ENCODE measurements around the gene SULF2.

SULF2 gene

DNA sequence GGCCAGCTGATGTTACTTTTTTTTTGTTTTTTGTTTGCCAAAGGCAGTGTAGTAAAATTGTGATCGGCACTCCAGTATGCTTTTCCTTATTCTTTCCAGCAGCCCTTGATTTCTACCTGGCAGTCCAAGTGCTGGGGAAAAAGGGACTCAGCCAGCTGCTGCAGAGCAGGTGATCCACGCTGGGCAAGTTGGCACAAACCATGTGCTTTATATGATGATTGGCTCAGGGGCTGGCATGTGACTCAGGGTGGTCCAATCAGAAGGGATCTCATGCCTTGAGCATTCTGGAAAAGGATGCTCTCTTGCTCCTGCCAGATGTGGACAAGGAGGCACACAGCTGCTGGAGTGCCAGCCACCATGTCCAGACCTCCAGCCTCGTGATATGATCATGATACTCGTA lies 54.5 kb downstream of the SULF2 start:
- DNase-seq (no peak), ATAC-seq (no peak)
- Mint-ChIP-seq H3K36me3 (ENCODE audit: low read depth) (no peaks in the 10 kb centered on the region), H3K27ac (no peak overlapping the region), H3K9me3 (no peaks in the 10 kb centered on the region), H3K4me3 (no peak overlapping the region), H3K4me1 (peaks cover 26% of the 10 kb centered on the region), H3K27me3 (no peaks in the 10 kb centered on the region)

DNA sequence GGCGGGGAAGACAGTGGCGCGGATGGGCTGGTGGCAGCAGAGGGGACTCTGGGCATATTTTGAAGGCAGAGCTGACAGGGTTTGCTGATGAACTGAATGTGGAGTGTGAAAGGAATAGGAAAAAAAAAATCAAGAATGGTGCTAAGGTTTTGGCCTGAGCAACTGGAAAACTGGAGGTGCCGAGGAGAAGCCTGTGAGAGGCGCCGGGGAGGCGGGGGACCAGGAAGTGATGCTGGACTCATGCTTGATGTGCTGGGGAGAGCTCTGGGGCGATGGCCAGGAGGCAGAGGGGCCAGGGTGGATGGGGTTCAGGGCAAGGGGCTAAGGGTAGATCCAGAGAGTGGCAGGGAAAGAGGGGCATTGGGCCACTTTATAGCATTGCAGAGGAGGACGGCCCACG lies 55.8 kb downstream of the SULF2 start:
- ATAC-seq (no peak), DNase-seq (no peak)
- Mint-ChIP-seq H3K27me3 (no peaks in the 10 kb centered on the region), H3K9me3 (no peaks in the 10 kb centered on the region), H3K4me3 (no peak overlapping the region), H3K36me3 (ENCODE audit: low read depth) (no peaks in the 10 kb centered on the region), H3K27ac (no peak overlapping the region), H3K4me1 (peaks cover 31% of the 10 kb centered on the region)

DNA sequence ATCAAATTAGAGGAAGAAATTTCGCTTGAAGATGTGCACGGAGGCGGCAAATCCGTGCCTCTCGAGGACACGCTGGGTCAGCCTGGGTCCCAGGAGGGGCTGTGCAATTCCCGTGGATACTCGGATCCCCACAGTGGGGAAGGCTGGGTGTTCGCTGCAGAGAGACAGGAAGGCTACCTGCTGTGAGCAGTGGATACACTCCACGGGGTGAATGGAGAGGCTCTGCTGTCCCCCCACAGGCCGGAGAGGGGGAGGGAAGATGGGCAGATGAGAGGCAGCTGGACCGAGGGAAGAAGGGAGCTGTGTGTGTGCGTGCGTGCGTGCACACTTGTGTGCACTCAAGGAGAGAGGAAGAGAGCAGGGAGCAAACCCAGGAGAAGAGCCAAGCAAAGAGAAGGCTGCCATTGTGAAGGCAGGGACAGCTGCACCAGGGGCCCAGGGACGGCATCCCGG lies 57.3 kb downstream of the SULF2 start:
- DNase-seq (no peak), ATAC-seq (no peak)
- H3K9me3 Mint-ChIP-seq: no peaks in the 10 kb centered on the region
- no peaks in the 10 kb centered on the region for H3K36me3 Mint-ChIP-seq (ENCODE audit: low read depth)
- peak overlapping the region; percentile 96 for H3K27ac Mint-ChIP-seq
- H3K4me3 Mint-ChIP-seq: peak overlapping the region; percentile 79
- H3K4me1 Mint-ChIP-seq: peaks cover 33% of the 10 kb centered on the region
- H3K27me3 Mint-ChIP-seq: no peaks in the 10 kb centered on the region

DNA sequence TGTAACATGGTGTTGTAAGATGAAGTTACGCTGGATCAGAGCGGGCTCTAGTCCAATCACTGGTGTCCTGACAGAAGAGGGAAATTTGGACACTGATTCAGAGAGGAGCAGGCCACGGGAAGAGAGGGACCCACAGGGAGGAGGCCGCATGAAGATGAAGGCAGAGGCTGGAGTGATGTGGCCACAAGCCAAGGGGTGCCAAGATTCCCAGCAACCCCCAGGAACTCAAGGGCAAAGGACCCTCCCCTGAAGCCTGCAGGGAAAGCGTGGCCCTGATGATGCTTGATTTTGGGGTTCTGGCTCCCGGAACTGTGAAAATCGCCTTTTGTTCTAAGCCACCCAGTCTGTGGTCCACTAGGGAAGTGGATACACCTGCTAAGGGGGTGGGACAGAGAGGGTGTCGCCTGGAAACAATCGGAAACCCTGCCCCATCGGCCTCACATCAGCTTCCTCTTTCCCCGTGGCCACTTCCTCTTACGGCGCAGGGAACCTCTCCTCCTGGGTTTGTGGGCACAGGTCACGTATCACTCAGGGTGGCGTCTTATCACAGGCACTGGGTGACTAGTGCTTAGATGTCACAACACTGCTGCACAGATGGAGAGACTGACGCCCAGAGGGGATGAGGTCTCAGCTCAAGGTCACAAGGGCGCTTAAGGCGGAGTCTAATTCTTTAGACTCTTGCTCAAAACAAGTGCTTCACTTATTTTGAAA lies 58.0 kb downstream of the SULF2 start:
- peak overlapping the region; percentile 79 for H3K4me3 Mint-ChIP-seq
- peaks cover 33% of the 10 kb centered on the region for H3K4me1 Mint-ChIP-seq
- DNase-seq: peak; percentile 78

DNA sequence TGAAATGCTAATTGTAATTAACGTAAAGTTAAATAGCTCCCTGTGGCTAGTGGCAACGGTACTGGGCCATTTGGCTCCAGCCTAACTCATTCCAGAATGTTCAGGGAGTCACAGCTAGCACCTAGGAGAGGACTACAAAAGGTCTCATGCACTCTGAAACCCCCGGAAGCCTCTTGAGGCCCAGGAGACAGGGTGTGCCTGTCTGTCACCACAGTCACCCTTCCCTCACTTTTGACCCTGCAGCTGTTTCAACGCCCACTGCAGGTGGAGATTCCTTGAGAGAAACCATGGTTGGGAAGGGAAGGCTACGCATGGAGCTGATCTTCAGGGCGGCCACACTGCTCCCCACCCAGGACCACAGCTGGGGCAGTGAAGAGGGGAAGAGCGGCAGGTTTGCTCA lies 58.6 kb downstream of the SULF2 start:
- no peak overlapping the region for H3K4me3 Mint-ChIP-seq
- H3K36me3 Mint-ChIP-seq (ENCODE audit: low read depth): no peaks in the 10 kb centered on the region
- ATAC-seq (no peak), DNase-seq (no peak)
- H3K27me3 Mint-ChIP-seq: no peaks in the 10 kb centered on the region
- peaks cover 33% of the 10 kb centered on the region for H3K4me1 Mint-ChIP-seq
- no peaks in the 10 kb centered on the region for H3K9me3 Mint-ChIP-seq
- peak overlapping the region; percentile 96 for H3K27ac Mint-ChIP-seq

More for the DNA sequence above, 58.0 kb downstream of the SULF2 start:
- H3K27ac Mint-ChIP-seq: peak overlapping the region; percentile 96
- H3K27me3 Mint-ChIP-seq: no peaks in the 10 kb centered on the region
- ATAC-seq: peak; percentile 95
- H3K36me3 Mint-ChIP-seq (ENCODE audit: low read depth): no peaks in the 10 kb centered on the region
- no peaks in the 10 kb centered on the region for H3K9me3 Mint-ChIP-seq

DNA sequence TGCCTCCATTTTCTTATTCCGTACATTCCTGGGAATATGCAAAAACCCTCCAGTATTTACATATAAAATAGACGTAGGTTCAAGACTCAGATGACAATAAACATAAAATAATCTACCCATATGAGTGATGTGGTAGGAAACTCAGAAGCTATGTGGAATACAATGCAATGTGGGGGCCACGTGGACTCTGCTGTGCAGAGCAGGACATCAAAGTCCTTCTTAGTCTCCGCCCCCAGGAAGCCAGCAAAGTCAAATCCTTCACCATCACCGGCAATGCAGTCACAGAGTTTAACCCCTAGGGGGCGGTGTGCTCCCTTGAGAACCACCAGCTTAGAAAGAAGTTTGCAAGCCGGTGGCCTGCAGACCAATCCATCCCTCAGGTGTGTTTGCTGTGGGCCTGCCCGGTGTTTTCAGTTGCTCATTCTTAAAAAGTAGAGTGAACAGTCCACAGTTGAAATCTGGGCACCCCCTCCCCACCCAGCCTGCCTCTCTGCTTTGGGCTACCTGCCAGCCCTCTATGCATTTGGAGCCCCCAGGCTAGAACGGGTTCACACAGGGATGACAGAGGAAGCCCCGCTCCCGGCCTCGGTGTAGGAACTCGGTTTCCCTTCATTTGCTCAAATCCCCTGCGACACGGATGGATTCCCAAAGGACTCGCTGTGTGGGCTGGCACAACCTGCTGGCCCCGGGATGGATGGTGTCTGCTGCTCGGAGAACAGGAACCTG lies 59.9 kb downstream of the SULF2 start:
- no peaks in the 10 kb centered on the region for H3K27me3 Mint-ChIP-seq
- H3K9me3 Mint-ChIP-seq: no peaks in the 10 kb centered on the region

DNA sequence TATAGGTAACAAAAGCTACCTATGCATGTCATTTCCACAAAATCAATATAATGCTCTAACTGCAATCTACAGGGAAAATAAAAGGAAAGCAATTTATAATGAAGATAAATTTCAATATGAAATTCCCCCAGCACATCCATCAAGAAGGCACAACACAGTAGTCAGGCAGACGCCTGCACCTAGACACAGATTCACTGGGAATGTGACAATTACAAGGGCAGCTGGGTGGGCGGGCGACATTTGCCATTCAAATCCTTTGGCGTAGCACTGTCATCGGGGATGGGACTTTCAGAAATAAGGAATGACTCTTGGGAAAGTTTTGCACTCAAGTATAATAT lies 60.4 kb downstream of the SULF2 start:
- Mint-ChIP-seq H3K9me3 (no peaks in the 10 kb centered on the region), H3K27ac (peak overlapping the region; percentile 55), H3K4me3 (no peak overlapping the region), H3K27me3 (no peaks in the 10 kb centered on the region), H3K36me3 (ENCODE audit: low read depth) (no peaks in the 10 kb centered on the region), H3K4me1 (peaks cover 33% of the 10 kb centered on the region)
- ATAC-seq: no peak
- DNase-seq: no peak

More for the DNA sequence above, 59.9 kb downstream of the SULF2 start:
- Mint-ChIP-seq H3K4me3 (no peak overlapping the region), H3K36me3 (ENCODE audit: low read depth) (no peaks in the 10 kb centered on the region), H3K27ac (peak overlapping the region; percentile 55), H3K4me1 (peaks cover 33% of the 10 kb centered on the region)
- peak; percentile 65 for ATAC-seq
- DNase-seq: peak; percentile 79

DNA sequence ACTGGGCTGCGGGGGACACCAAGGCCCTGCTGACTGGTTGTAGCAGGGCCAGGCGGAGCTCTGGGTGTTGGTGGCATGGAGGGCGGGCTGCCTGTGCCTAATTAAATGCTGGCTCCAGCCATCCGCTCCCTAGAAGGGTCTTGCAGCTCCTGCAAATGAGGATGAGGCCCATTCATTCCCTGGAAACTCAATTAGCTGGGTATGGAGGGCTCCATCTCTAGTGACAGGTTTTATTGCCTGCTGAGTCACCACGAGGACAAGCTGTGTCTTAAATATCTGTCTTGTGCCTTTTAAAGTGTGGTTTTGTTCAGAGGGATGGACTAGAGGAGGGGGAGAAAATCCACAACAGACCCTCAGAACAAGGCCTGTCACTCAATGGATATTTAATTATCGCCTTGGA lies 60.9 kb downstream of the SULF2 start:
- H3K4me3 Mint-ChIP-seq: no peak overlapping the region
- no peaks in the 10 kb centered on the region for H3K27me3 Mint-ChIP-seq
- no peak overlapping the region for H3K27ac Mint-ChIP-seq
- ATAC-seq: no peak
- H3K4me1 Mint-ChIP-seq: peaks cover 33% of the 10 kb centered on the region
- H3K36me3 Mint-ChIP-seq (ENCODE audit: low read depth): no peaks in the 10 kb centered on the region
- H3K9me3 Mint-ChIP-seq: no peaks in the 10 kb centered on the region
- DNase-seq: no peak

DNA sequence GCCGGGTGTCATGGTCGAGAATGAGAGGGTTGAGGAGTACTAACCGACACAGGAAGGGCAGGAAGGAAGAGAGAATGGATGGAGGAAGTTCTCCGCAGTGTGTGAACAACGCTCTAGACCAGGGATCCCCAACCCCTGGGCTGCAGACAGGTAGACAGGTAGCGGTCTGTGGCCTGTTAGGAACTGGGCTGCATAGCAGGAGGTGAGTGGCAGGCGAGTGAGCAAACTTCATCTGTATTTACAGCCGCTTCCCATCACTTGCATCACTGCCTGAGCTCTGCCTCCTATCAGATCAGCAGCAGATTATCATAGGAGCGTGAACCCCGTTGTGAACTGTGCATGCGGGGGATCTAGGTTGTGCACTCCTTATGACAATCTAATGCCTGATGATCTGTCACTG lies 62.0 kb downstream of the SULF2 start:
- Mint-ChIP-seq H3K27ac (no peak overlapping the region), H3K4me1 (peaks cover 26% of the 10 kb centered on the region), H3K4me3 (no peak overlapping the region), H3K27me3 (no peaks in the 10 kb centered on the region), H3K9me3 (no peaks in the 10 kb centered on the region), H3K36me3 (ENCODE audit: low read depth) (no peaks in the 10 kb centered on the region)
- no peak for DNase-seq
- no peak for ATAC-seq

DNA sequence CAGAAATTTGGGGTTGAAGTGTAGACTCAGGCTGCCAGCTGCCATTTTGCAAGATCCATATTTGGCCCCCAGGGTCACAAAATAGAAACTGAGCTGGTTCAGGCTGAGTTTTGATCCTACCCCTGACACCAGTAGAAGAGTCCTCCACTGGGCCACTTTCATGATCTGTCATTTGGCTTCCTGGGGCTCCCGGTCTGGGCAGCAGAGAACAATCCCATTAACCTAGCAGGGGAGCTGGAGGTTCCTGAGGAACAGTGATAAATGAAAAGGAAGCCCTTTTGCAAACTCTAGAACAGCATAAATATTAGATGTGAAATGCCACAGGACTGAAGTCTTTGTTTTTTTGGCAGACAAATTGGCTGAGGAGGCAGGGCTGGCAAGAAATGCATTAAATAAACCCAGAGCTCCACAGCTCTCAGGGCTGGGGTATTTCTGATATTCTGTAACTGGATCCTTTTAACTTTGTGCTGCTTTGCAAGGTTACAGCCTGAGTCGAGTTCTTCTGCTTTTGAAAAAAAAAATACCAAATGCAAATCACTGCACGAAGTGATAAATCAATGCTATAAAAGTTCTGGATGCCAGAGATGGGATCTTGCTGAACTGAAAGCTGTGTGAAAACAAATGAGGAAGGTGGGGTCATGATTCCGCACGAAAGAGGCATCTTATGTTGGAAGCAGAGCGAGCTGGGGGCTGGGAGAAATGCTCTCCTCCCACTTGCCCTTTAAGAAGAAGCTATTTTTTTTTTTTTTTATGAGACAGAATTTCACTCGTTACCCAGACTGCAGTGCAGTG lies 64.4 kb downstream of the SULF2 start:
- H3K36me3 Mint-ChIP-seq (ENCODE audit: low read depth): no peaks in the 10 kb centered on the region
- H3K4me3 Mint-ChIP-seq: no peak overlapping the region
- H3K4me1 Mint-ChIP-seq: peaks cover 7% of the 10 kb centered on the region
- no peaks in the 10 kb centered on the region for H3K27me3 Mint-ChIP-seq
- no peak for ATAC-seq
- H3K27ac Mint-ChIP-seq: no peak overlapping the region
- no peak for DNase-seq
- no peaks in the 10 kb centered on the region for H3K9me3 Mint-ChIP-seq

DNA sequence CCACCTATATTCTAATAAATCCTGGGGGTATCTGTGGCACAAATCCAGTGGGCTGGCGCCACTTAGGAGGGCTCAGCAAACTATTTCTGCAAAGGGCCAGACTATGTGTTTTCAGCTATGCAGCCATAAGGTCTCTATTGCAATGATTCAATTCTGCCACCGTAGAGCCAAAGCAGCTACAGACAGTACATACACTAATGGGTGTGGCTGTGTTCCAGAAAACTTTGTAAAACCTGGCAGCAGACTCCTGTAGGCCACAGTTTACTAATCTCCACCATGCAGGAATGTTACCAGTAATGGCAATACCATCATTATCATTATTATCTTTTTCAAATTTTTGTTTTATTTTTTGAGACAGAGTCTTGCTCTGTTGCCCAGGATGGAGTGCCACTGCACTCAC lies 65.7 kb downstream of the SULF2 start:
- no peaks in the 10 kb centered on the region for H3K9me3 Mint-ChIP-seq
- H3K4me3 Mint-ChIP-seq: no peak overlapping the region
- peaks cover 2% of the 10 kb centered on the region for H3K4me1 Mint-ChIP-seq
- DNase-seq: no peak
- H3K27me3 Mint-ChIP-seq: no peaks in the 10 kb centered on the region
- ATAC-seq: no peak
- H3K27ac Mint-ChIP-seq: no peak overlapping the region
- H3K36me3 Mint-ChIP-seq (ENCODE audit: low read depth): no peaks in the 10 kb centered on the region

DNA sequence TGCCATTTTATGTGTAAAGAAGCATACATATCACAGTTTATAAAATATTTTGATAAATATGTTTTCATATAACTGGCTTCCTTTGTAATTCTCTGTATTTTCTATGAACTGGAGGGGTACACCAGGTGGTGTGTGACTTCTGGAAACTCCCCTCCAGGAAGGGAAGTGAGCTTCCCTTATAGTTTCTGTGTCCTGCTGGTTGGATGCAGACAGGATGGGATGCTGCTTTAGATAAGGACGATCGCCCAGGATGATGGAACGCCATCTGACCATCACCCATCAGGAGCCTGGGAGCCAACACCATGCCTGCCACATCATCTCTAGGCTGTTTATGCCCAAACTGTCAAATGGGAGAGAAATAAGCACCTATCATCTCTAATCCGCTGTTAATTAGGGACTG lies 66.1 kb downstream of the SULF2 start:
- Mint-ChIP-seq H3K36me3 (ENCODE audit: low read depth) (no peaks in the 10 kb centered on the region), H3K27me3 (no peaks in the 10 kb centered on the region)
- DNase-seq: no peak

DNA sequence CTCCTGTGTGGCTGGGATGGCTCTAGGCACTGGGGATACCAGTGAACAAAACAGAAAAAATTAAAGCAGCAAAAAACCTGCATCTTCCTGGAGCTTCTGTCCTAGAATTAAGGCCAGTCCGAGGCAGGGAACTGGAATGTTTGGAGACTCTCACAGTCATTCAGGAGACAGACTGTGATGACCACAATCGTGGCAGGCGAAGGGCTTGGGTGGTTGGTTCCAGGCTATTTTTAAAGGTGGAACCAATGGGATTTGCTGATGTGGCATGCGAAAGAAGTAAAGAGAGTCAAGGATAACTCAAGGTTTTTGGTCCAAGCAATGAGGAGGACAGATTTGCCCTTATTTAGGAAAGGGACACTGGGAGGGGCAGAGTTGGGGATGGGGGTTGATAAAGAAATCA lies 66.9 kb downstream of the SULF2 start:
- H3K9me3 Mint-ChIP-seq: no peaks in the 10 kb centered on the region
- no peak overlapping the region for H3K4me3 Mint-ChIP-seq
- no peak overlapping the region for H3K27ac Mint-ChIP-seq
- ATAC-seq (no peak), DNase-seq (no peak)
- no peaks in the 10 kb centered on the region for H3K36me3 Mint-ChIP-seq (ENCODE audit: low read depth)
- no peaks in the 10 kb centered on the region for H3K27me3 Mint-ChIP-seq
- peaks cover 2% of the 10 kb centered on the region for H3K4me1 Mint-ChIP-seq

More for the DNA sequence above, 66.1 kb downstream of the SULF2 start:
- Mint-ChIP-seq H3K4me3 (no peak overlapping the region), H3K9me3 (no peaks in the 10 kb centered on the region), H3K4me1 (peaks cover 2% of the 10 kb centered on the region), H3K27ac (no peak overlapping the region)
- no peak for ATAC-seq

DNA sequence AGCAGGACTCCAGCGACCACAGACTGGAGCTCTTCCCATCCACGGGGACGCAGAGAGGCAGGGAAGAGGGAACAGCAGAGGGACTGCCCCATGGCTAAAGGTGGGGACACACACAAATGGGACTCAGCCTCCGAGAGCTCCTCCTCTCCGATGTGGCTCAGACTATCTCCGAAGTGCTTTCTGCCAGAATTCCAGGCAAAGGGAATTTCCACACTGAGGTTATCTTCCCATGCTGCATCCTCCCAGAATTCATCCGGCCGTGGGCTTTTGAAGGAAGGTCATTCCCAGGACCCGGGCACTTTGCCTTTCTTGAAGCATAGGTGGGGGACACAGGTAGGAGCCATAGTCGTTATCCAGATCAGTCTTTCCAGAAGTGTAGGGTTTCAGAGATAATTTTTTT lies 67.9 kb downstream of the SULF2 start:
- H3K27me3 Mint-ChIP-seq: no peaks in the 10 kb centered on the region
- no peak overlapping the region for H3K4me3 Mint-ChIP-seq
- DNase-seq (no peak), ATAC-seq (no peak)
- no peaks in the 10 kb centered on the region for H3K9me3 Mint-ChIP-seq
- no peaks in the 10 kb centered on the region for H3K36me3 Mint-ChIP-seq (ENCODE audit: low read depth)
- H3K27ac Mint-ChIP-seq: no peak overlapping the region
- H3K4me1 Mint-ChIP-seq: no peaks in the 10 kb centered on the region
